H1 (cell line): ENCODE results near the gene CMTM3. TPM values are rescaled to one million over a fixed set of nuclear protein-coding genes. Genes with fewer than 3 reads are reported as not detected.
"Not testable (repeated sequence)": the region's sequence is repeated elsewhere in the genome, so short reads cannot be mapped to it uniquely, and the experiment has no call there.

Source experiments
- CTCF ChIA-PET: fragments of 300-600 bp; sonication (Branson Sonifier 250); formaldehyde crosslinking; loops from one replicate; lab custom pipeline; 2021; ENCODE audit not compliant: partially characterized antibody; lab: Charles Lee
- POLR2A ChIA-PET: fragments of 300-600 bp; sonication (Branson Sonifier 250); formaldehyde crosslinking; loops from one replicate; lab custom pipeline; 2021; ENCODE audit warnings: inconsistent platforms; ENCODE audit not compliant: partially characterized antibody; lab: Charles Lee
- DNase-seq, 2 experiments: peaks; one replicate each; pipeline versions ENCODE4 v3.0.0 to v3.0.0-alpha.2; 2010 to 2022; ENCODE audit warnings: low spot score in 2 of 2, low read depth in 1 of 2, mixed read lengths in 1 of 2
- FAIRE-seq: peaks from 2 replicates; lab custom pipeline; 2011; peaks lifted over from hg19 to GRCh38; lab: Jason Lieb, UNC
- H2AFZ ChIP-seq: 2 replicates; pipeline ENCODE4 v1.8.1; 2012; ENCODE audit warnings: low read length, inconsistent platforms
- H2AK5ac ChIP-seq: 2 replicates; pipeline ENCODE4 v1.6.1; 2013; ENCODE audit warnings: low read depth, low read length
- H2BK120ac ChIP-seq: replicated peaks from 2 replicates; pipeline ENCODE3; 2013; ENCODE audit warnings: low read depth, low read length, inconsistent platforms
- H2BK12ac ChIP-seq: 2 replicates; pipeline ENCODE4 v1.6.1; 2013; ENCODE audit warnings: low read depth, low read length
- H2BK15ac ChIP-seq: 2 replicates; pipeline ENCODE4 v1.6.1; 2013; ENCODE audit warnings: low read length
- H2BK20ac ChIP-seq: 2 replicates; pipeline ENCODE4 v1.6.1; 2013; ENCODE audit warnings: low read length
- H2BK5ac ChIP-seq: 2 replicates; pipeline ENCODE4 v1.6.1; 2013; ENCODE audit warnings: low read depth, low read length
- H3K14ac ChIP-seq: 2 replicates; pipeline ENCODE4 v1.6.1; 2013; ENCODE audit warnings: inconsistent platforms; ENCODE audit not compliant: insufficient read length
- H3K18ac ChIP-seq: 2 replicates; pipeline ENCODE4 v1.6.1; 2013; ENCODE audit warnings: low read length; ENCODE audit errors: extremely low read depth
- H3K23ac ChIP-seq: 2 replicates; pipeline ENCODE4 v1.6.1; 2013; ENCODE audit warnings: inconsistent platforms; ENCODE audit not compliant: insufficient read length
- H3K23me2 ChIP-seq: 2 replicates; pipeline ENCODE4 v1.6.1; 2013; ENCODE audit warnings: low read depth, low read length
- H3K27ac ChIP-seq: 2 replicates; pipeline ENCODE4 v1.6.1; 2011; ENCODE audit warnings: low read depth, low read length, inconsistent platforms
- H3K27me3 ChIP-seq, 4 experiments: replicated peaks in 1 of 4; 1 replicate in 1 of 4; 2 replicates in 3 of 4; pipeline versions ENCODE4 v1.6.1 to v1.8.1; 2011 to 2013; ENCODE audit warnings: low read length in 3 of 4, mild to moderate bottlenecking in 3 of 4, inconsistent platforms in 2 of 4, mixed read lengths in 2 of 4, moderate library complexity in 1 of 4; ENCODE audit not compliant: control insufficient read depth in 3 of 4, insufficient read depth in 3 of 4; ENCODE audit errors: extremely low read depth in 1 of 4
- H3K36me3 ChIP-seq, 4 experiments: 2 replicates each; pipeline versions ENCODE4 v1.6.1 to v1.8.1; 2011 to 2013; ENCODE audit warnings: mild to moderate bottlenecking in 4 of 4, low read length in 3 of 4, moderate library complexity in 2 of 4, control low read depth in 1 of 4, inconsistent platforms in 1 of 4; ENCODE audit not compliant: insufficient read depth in 4 of 4, control insufficient read depth in 2 of 4
- H3K4ac ChIP-seq: replicated peaks from 2 replicates; pipeline ENCODE3; 2013; ENCODE audit warnings: low read length, low read depth, mixed read lengths, inconsistent platforms; ENCODE audit not compliant: insufficient read length
- H3K4me1 ChIP-seq, 4 experiments: replicated peaks in 1 of 4; 1 replicate in 1 of 4; 2 replicates in 3 of 4; pipeline versions ENCODE4 v1.6.1 to v1.8.1; 2011 to 2013; ENCODE audit warnings: low read length in 3 of 4, inconsistent platforms in 2 of 4, mixed read lengths in 1 of 4; ENCODE audit not compliant: insufficient read depth in 4 of 4, control insufficient read depth in 3 of 4
- H3K4me2 ChIP-seq, 2 experiments: 2 replicates each; pipeline versions ENCODE4 v1.6.1 to v1.8.1; 2011 to 2013; ENCODE audit warnings: low read depth in 2 of 2, low read length in 2 of 2, control low read depth in 1 of 2, inconsistent platforms in 1 of 2, mild to moderate bottlenecking in 1 of 2; ENCODE audit not compliant: insufficient read depth in 1 of 2
- H3K4me3 ChIP-seq, 4 experiments: fragments of 200-600, 300-600 bp in 1 of 4; sonication (generic), shearing (Covaris generic), sonication (Bioruptor Twin) in 1 of 4; 2 replicates each; pipeline versions ENCODE4 v1.5.1 to v1.8.1; 2011 to 2016; ENCODE audit warnings: low read length in 4 of 4, low read depth in 3 of 4, control low read depth in 2 of 4, inconsistent platforms in 2 of 4, mild to moderate bottlenecking in 2 of 4, mixed read lengths in 1 of 4, moderate library complexity in 1 of 4; ENCODE audit not compliant: insufficient read depth in 2 of 4; ENCODE audit errors: extremely low read depth in 1 of 4
- H3K56ac ChIP-seq: replicated peaks from 2 replicates; pipeline ENCODE3; 2013; ENCODE audit warnings: low read depth, mild to moderate bottlenecking, mixed read lengths, low read length, inconsistent platforms; ENCODE audit not compliant: insufficient read length
- H3K79me1 ChIP-seq: 2 replicates; pipeline ENCODE4 v1.6.1; 2013; ENCODE audit warnings: low read depth, low read length, control low read depth
- H3K79me2 ChIP-seq, 2 experiments: 2 replicates each; pipeline versions ENCODE4 v1.6.1 to v1.8.1; 2012 to 2013; ENCODE audit warnings: low read length in 2 of 2, mild to moderate bottlenecking in 2 of 2, inconsistent platforms in 1 of 2; ENCODE audit not compliant: insufficient read depth in 2 of 2, control insufficient read depth in 1 of 2
- H3K9ac ChIP-seq, 4 experiments: replicated peaks in 1 of 4; 1 replicate in 1 of 4; 2 replicates in 3 of 4; pipeline versions ENCODE4 v1.6.1 to v1.8.1; 2011 to 2013; ENCODE audit warnings: low read depth in 3 of 4, low read length in 3 of 4, control low read depth in 2 of 4, mild to moderate bottlenecking in 2 of 4, moderate library complexity in 2 of 4, inconsistent platforms in 1 of 4; ENCODE audit errors: extremely low read depth in 1 of 4
- H3K9me3 ChIP-seq, 2 experiments: 2 replicates each; pipeline versions ENCODE4 v1.6.1 to v1.8.1; 2012 to 2013; ENCODE audit warnings: mild to moderate bottlenecking in 2 of 2, moderate library complexity in 2 of 2, control low read depth in 1 of 2, inconsistent platforms in 1 of 2, low read depth in 1 of 2, low read length in 1 of 2, mixed read lengths in 1 of 2; ENCODE audit not compliant: insufficient read depth in 2 of 2
- H4K20me1 ChIP-seq, 2 experiments: replicated peaks in 1 of 2; 2 replicates each; pipeline versions ENCODE3 to v1.8.1; 2011 to 2013; ENCODE audit warnings: inconsistent platforms in 2 of 2, low read length in 2 of 2, mild to moderate bottlenecking in 1 of 2; ENCODE audit not compliant: insufficient read depth in 2 of 2, control insufficient read depth in 1 of 2
- H4K5ac ChIP-seq: 2 replicates; pipeline ENCODE4 v1.6.1; 2013; ENCODE audit warnings: low read length, low read depth, mixed read lengths, inconsistent platforms; ENCODE audit not compliant: insufficient read length
- H4K8ac ChIP-seq: 2 replicates; pipeline ENCODE4 v1.8.0; 2013; ENCODE audit warnings: mild to moderate bottlenecking, moderate library complexity, low read length, inconsistent platforms; ENCODE audit not compliant: insufficient read depth; ENCODE audit errors: extremely low read depth
- H4K91ac ChIP-seq: replicated peaks from 2 replicates; pipeline ENCODE3; 2013; ENCODE audit warnings: low read length, mixed read lengths, inconsistent platforms; ENCODE audit not compliant: insufficient read length
- HDAC2 ChIP-seq, 2 experiments: fragments of 300-600 bp in 1 of 2; sonication (generic) in 1 of 2; IDR thresholded peaks; 2 replicates each; pipeline ENCODE4 v1.6.1; 2011 to 2012; ENCODE audit warnings: low read depth in 2 of 2, low read length in 2 of 2, mild to moderate bottlenecking in 2 of 2, moderate library complexity in 2 of 2, borderline replicate concordance in 1 of 2, inconsistent platforms in 1 of 2
- TAF1 ChIP-seq: IDR thresholded peaks from 2 replicates; pipeline ENCODE4 v1.6.1; 2011; ENCODE audit warnings: mild to moderate bottlenecking, low read depth, low read length
- WGBS, 2 experiments: shearing (Covaris generic) in 1 of 2; methylation state at CpG; one replicate each; pipeline versions ENCODE4 v1.1.6 to v1.1.7; 2013 to 2015; ENCODE audit warnings: low lambda C conversion rate in 2 of 2, mixed read lengths in 2 of 2, inconsistent platforms in 1 of 2, low coverage in 1 of 2, missing lambda C conversion rate in 1 of 2; ENCODE audit not compliant: insufficient replicate concordance in 2 of 2, insufficient coverage in 1 of 2, insufficient read length in 1 of 2; ENCODE audit errors: extremely low coverage in 1 of 2, missing lambda C conversion rate in 1 of 2; 5-methylcytosine and 5-hydroxymethylcytosine counted together
- polyA plus RNA-seq, 7 experiments: library from polyadenylated mRNA; depleted of rRNA in 3 of 7; stranded (reverse) in 5 of 7; unstranded in 2 of 7; fragments of >200 nt in 5 of 7; fragments of 200-250 nt in 2 of 7; gene quantifications; 1 replicate in 5 of 7; 2 replicates in 1 of 7; 4 replicates in 1 of 7; pipeline versions ENCODE4 v1.2.1 to v1.2.3, GENCODE V29; 2011 to 2013; ENCODE audit warnings: missing spikeins in 2 of 7, mixed read lengths in 2 of 7
- total RNA-seq: library from RNA; stranded (reverse); fragmentation: NEBNext Ultra II Directional; extraction: Animal tissue kit (Norgen Biotek cat#: 25700); gene quantifications from 2 replicates; pipeline ENCODE4 v1.2.1, GENCODE V29; 2021
- TF ChIP-seq, protein P1 (sequence below), 3 experiments: IDR thresholded peaks; 1 replicate in 2 of 3; 2 replicates in 1 of 3; pipeline versions ENCODE4 v1.5.1 to v1.6.1; 2011; ENCODE audit warnings: low read length in 3 of 3, mild to moderate bottlenecking in 3 of 3, inconsistent platforms in 2 of 3, low read depth in 1 of 3, moderate library complexity in 1 of 3; ENCODE audit not compliant: insufficient read depth in 1 of 3; ENCODE audit errors: control extremely low read depth in 1 of 3

The CMTM3 gene
- total and polyA plus RNA-seq, 2 of the 8 experiments (the other 6 are each of a cell fraction or from before 2014, with no cell fraction given): 24.7 to 24.8 TPM

DNA sequence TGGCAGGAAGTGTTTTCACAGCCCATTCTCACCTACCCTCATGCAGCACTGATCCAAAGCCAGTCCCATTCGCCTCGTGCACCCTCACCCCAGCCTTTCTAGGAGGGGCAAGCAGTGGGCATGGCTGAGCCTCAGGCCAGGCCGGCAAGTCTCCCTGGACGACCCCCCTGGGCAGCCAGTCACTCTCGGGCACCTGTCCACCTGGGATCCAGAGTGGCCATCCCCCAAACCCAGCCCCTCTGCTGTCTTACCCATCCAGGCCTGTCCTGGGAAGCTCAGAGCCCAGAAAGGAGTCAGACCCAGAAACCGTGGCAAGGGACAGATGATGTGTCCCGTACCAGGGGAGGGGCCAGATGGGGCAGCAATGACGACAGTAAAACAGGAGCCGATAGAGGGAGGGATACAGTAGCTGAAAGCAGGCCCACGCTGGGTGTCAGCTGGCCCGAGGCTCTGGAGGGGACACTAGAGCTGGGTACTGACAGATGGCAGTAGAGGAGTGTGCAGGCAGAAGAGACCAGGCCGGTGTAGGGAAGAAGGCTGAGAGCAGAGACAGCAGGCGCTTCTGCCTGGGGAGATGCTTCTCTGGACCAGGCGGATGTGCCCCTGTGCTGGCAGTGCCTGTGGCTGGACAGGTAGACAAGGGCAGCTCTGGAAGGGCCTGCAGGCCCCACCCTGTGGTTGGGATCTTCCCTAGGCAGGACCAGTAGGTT, 5.8 kb downstream of the CMTM3 start (continued):
- TF ChIP-seq, protein P1, sequence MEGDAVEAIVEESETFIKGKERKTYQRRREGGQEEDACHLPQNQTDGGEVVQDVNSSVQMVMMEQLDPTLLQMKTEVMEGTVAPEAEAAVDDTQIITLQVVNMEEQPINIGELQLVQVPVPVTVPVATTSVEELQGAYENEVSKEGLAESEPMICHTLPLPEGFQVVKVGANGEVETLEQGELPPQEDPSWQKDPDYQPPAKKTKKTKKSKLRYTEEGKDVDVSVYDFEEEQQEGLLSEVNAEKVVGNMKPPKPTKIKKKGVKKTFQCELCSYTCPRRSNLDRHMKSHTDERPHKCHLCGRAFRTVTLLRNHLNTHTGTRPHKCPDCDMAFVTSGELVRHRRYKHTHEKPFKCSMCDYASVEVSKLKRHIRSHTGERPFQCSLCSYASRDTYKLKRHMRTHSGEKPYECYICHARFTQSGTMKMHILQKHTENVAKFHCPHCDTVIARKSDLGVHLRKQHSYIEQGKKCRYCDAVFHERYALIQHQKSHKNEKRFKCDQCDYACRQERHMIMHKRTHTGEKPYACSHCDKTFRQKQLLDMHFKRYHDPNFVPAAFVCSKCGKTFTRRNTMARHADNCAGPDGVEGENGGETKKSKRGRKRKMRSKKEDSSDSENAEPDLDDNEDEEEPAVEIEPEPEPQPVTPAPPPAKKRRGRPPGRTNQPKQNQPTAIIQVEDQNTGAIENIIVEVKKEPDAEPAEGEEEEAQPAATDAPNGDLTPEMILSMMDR (IDR thresholded peaks at IDR 0.05; ENCODE audit: control extremely low read depth in 1 of 3, insufficient read depth in 1 of 3, low read depth in 1 of 3, low read length in 3 of 3): no peak
- no peak for TF ChIP-seq TAF1
- TF ChIP-seq HDAC2 (IDR thresholded peaks at IDR 0.05; ENCODE audit: borderline replicate concordance in 1 of 2, low read depth in 2 of 2, low read length in 2 of 2): no peak

DNA sequence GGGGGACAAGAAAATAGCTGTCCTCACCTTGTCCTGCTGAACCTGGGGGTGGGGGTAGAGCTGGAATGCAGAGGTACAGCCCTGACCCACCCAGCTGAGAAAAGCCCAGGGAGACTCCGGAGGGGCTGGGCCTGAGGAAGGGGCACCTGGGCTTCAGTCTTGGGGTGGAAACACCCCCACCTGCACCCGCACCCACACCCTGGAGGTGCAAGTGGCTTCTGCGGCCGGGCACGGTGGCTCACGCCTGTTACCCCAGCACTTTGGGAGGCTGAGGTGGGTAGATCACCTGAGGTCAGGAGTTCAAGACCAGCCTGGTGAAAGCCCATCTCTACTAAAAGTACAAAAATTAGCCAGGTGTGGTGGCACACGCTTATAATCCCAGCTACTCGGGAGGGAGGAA, 7.4 kb downstream of the CMTM3 start:
- not testable (repeated sequence) for H3K4me3 ChIP-seq, H2BK20ac ChIP-seq, DNase-seq, H2BK120ac ChIP-seq, H3K18ac ChIP-seq, H2BK5ac ChIP-seq, H3K79me2 ChIP-seq, FAIRE-seq, H3K23ac ChIP-seq, H3K56ac ChIP-seq, H3K27ac ChIP-seq, H3K27me3 ChIP-seq, H2BK12ac ChIP-seq, H4K91ac ChIP-seq, H2BK15ac ChIP-seq, H3K4me2 ChIP-seq, H3K14ac ChIP-seq, H4K8ac ChIP-seq, H3K79me1 ChIP-seq, H3K9ac ChIP-seq, H2AK5ac ChIP-seq, H2AFZ ChIP-seq, H3K4ac ChIP-seq, H4K5ac ChIP-seq, H3K23me2 ChIP-seq, H3K9me3 ChIP-seq
- Histone ChIP-seq H3K36me3 (peaks cover 9 to 33% (median 26%) of the 10 kb centered on the region in 4 experiments; a peak in 7 of 8 replicates), H4K20me1 (peaks cover 6 to 12% of the 10 kb centered on the region in 2 experiments), H3K4me1 (peaks cover 6 to 17% (median 11%) of the 10 kb centered on the region in 4 experiments)
- WGBS, 2 experiments: 96% methylated on average over 8 of the region's 8 CpGs; no CpG with 5 or more reads in 1 of the 2 experiments
- ChIA-PET POLR2A (interaction anchor here (0.7 kb wide), 1 partner anchor 265 kb away, joined by 3 read pairs; no protein-coding TSS in a partner anchor), CTCF (interaction anchor here (0.7 to 6.4 kb wide), 2 partner anchors 40 to 256 kb away, joined by 4 to 57 read pairs; no protein-coding TSS in a partner anchor)
